Measurements from ENCODE around the gene SDE2. TPM values are rescaled to one million over a fixed set of nuclear protein-coding genes. Genes with fewer than 3 reads are reported as not detected.

SDE2 gene
- total and polyA plus RNA-seq, 8 donors: 4.0 to 40.2 (median 8.2) TPM

DNA sequence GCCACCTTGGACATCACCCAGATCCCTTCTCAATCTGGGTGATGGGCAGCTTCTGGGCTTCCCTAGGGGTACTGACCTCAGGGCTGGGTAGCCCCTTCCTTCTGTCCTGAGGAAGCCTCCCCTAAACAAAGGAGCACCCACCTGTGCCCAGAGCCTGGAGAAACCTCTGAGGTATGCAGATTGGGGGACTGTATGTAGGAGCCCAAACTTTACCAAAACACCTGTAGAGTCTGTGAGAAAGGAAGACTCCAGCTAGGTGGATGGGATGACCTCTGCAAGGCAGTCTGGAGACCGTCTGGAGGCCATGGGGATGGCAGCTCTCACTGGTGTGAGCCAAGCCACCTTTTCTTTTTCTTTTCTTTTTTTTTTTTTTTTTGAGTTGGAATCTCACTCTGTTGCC is 44.4 kb downstream of the SDE2 start:
- 81 to 95% (median 86%) methylated on average over 1 of the region's 1 CpG for WGBS, 5 donors
- Histone ChIP-seq H3K27me3 (peaks cover 0 to 13% (median 5%) of the 10 kb centered on the region in 3 donors), H3K4me1 (no peaks in the 10 kb centered on the region), H3K36me3 (no peaks in the 10 kb centered on the region), H3K4me3 (no peak overlapping the region), H3K9me3 (no peaks in the 10 kb centered on the region), H3K27ac (no peak overlapping the region)
- DNase-seq: no peak
- intact Hi-C loops (cut with DNase I; ENCODE audit: low total_unique reads): no loop called here
- TF ChIP-seq CTCF (IDR thresholded peaks at IDR 0.05) (no peak), POLR2A (IDR thresholded peaks at IDR 0.05) (no peak), EP300 (IDR thresholded peaks at IDR 0.05) (no peak), POLR2AphosphoS5 (IDR thresholded peaks at IDR 0.05) (no peak)

DNA sequence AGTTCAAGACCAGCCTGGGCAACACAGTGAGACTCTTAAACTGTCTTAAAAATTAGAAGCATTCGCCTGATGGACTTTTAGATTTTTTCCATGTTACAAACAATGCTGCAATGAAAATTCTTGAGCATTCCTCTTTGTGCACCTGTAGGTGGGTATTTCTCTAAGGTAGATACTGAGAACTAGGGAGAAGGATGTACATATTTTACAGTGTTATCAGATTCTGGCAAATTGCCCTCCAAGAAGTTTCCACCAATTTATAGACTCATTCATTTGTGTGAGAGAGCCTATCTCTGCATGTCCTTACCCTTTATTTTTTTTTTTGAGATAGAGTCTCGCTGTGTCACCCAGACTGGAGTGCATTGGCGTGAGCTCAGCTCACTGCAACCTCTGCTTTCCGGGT is 45.8 kb downstream of the SDE2 start:
- no peak for DNase-seq
- H3K27ac ChIP-seq: no peak overlapping the region
- TF ChIP-seq CTCF (IDR thresholded peaks at IDR 0.05) (no peak), POLR2A (IDR thresholded peaks at IDR 0.05) (no peak), EP300 (IDR thresholded peaks at IDR 0.05) (no peak), POLR2AphosphoS5 (IDR thresholded peaks at IDR 0.05) (no peak)
- WGBS, 5 donors: 81 to 91% (median 86%) methylated on average over 4 of the region's 4 CpGs
- H3K4me1 ChIP-seq: no peaks in the 10 kb centered on the region
- intact Hi-C loops (cut with DNase I; ENCODE audit: low total_unique reads): no loop called here
- peaks cover 0 to 13% (median 5%) of the 10 kb centered on the region in 3 donors for H3K27me3 ChIP-seq
- H3K4me3 ChIP-seq: no peak overlapping the region
- H3K36me3 ChIP-seq: no peaks in the 10 kb centered on the region
- no peaks in the 10 kb centered on the region for H3K9me3 ChIP-seq

- TF ChIP-seq CTCF (IDR thresholded peaks at IDR 0.05) (no peak), EP300 (IDR thresholded peaks at IDR 0.05) (no peak), POLR2A (IDR thresholded peaks at IDR 0.05) (no peak), POLR2AphosphoS5 (IDR thresholded peaks at IDR 0.05) (no peak)
Observed at GRCh38 chr1:225950905-225951497, 48.1 kb downstream of the SDE2 start.

GRCh38 chr1:225949041-225949440 is 50.1 kb downstream of the SDE2 start:
- Histone ChIP-seq H3K27ac (no peak overlapping the region), H3K36me3 (no peaks in the 10 kb centered on the region), H3K27me3 (peaks cover 0 to 13% (median 5%) of the 10 kb centered on the region in 3 donors), H3K4me1 (no peaks in the 10 kb centered on the region), H3K4me3 (no peak overlapping the region), H3K9me3 (no peaks in the 10 kb centered on the region)
- WGBS, 5 donors: 57 to 68% (median 63%) methylated on average over 6 of the region's 6 CpGs
- no peak for DNase-seq
- TF ChIP-seq POLR2A (IDR thresholded peaks at IDR 0.05) (no peak), POLR2AphosphoS5 (IDR thresholded peaks at IDR 0.05) (no peak), EP300 (IDR thresholded peaks at IDR 0.05) (no peak), CTCF (IDR thresholded peaks at IDR 0.05) (no peak)
- intact Hi-C loops (cut with DNase I; ENCODE audit: low total_unique reads): no loop called here

More at GRCh38 chr1:225950905-225951497, 48.1 kb downstream of the SDE2 start:
- intact Hi-C loops (cut with DNase I; ENCODE audit: low total_unique reads): no loop called here
- WGBS, 5 donors: 50 to 75% (median 65%) methylated on average over 9 of the region's 9 CpGs
- no peaks in the 10 kb centered on the region for H3K4me1 ChIP-seq
- no peak overlapping the region for H3K4me3 ChIP-seq
- no peak for DNase-seq
- H3K36me3 ChIP-seq: no peaks in the 10 kb centered on the region
- no peaks in the 10 kb centered on the region for H3K9me3 ChIP-seq
- no peak overlapping the region for H3K27ac ChIP-seq
- peaks cover 0 to 13% (median 5%) of the 10 kb centered on the region in 3 donors for H3K27me3 ChIP-seq
